GM19043 (cell line): ENCODE data around the gene EPHA10.

Source experiments
- ATAC-seq: cut with Tn5 transposase; IDR thresholded peaks from one replicate; pipeline ENCODE4 v1.9.1; 2021; ENCODE audit warnings: low read depth; ENCODE audit not compliant: unreplicated experiment

Gene EPHA10

GRCh38 chr1:37764888-37765441 lies at the start of gene EPHA10:
Gene EPHA10 (minus strand): TSS chr1:37765120. CDS start chr1:37765066, 54 bp downstream.
- ATAC-seq: no peak

GRCh38 chr1:37814252-37814651 lies 49.3 kb upstream of the EPHA10 start:
- no peak for ATAC-seq

- no peak for ATAC-seq
Measured at GRCh38 chr1:37813529-37814145, 48.7 kb upstream of the EPHA10 start.

GRCh38 chr1:37811027-37811655 lies 46.2 kb upstream of the EPHA10 start:
- no peak for ATAC-seq

- no peak for ATAC-seq
Measured at GRCh38 chr1:37809942-37810341, 45.0 kb upstream of the EPHA10 start.

- ATAC-seq: peak; percentile 11
Measured at GRCh38 chr1:37808369-37809319, 43.7 kb upstream of the EPHA10 start.

GRCh38 chr1:37807555-37808368 lies 42.8 kb upstream of the EPHA10 start, which contains the start of the genes C1orf122 and YRDC:
Gene C1orf122 (plus strand): TSS chr1:37807790. CDS start chr1:37808405, 615 bp downstream.
Gene YRDC (minus strand): TSS chr1:37808208. CDS start chr1:37808180, 28 bp downstream.
- ATAC-seq: peak; percentile 93

- ATAC-seq: no peak
Measured at GRCh38 chr1:37807220-37807554, 42.3 kb upstream of the EPHA10 start.

GRCh38 chr1:37802439-37802838 lies 37.5 kb upstream of the EPHA10 start:
- ATAC-seq: no peak

GRCh38 chr1:37797750-37798345 lies 32.9 kb upstream of the EPHA10 start:
- ATAC-seq: no peak

GRCh38 chr1:37795340-37796125 lies 30.6 kb upstream of the EPHA10 start:
- ATAC-seq: no peak

- peak; percentile 26 for ATAC-seq
Measured at GRCh38 chr1:37794372-37795339, 29.7 kb upstream of the EPHA10 start.

GRCh38 chr1:37793773-37794371 lies 29.0 kb upstream of the EPHA10 start, which contains the start of gene MANEAL:
Gene MANEAL (plus strand): TSS chr1:37793847. CDS start chr1:37794183, 336 bp downstream.
- ATAC-seq: peak; percentile 48

- ATAC-seq: no peak
Measured at GRCh38 chr1:37792943-37793686, 28.2 kb upstream of the EPHA10 start.

- ATAC-seq: no peak
Measured at GRCh38 chr1:37782491-37782890, 17.6 kb upstream of the EPHA10 start.

GRCh38 chr1:37778654-37779053 lies 13.7 kb upstream of the EPHA10 start:
- no peak for ATAC-seq
